ENCODE data around the gene CYP2R1. TPM values are rescaled to one million over a fixed set of nuclear protein-coding genes. Genes with fewer than 3 reads are reported as not detected.

CYP2R1 gene
- total RNA-seq, 1 experiment from 2014 or later: 18.3 TPM

GRCh38 chr11:14873632-14874031 is 18.4 kb downstream of the CYP2R1 start:
- H3K27me3 ChIP-seq (ENCODE audit: insufficient read depth, low read length): no peaks in the 10 kb centered on the region
- H3K4me1 ChIP-seq (ENCODE audit: control insufficient read depth in 1 of 2, insufficient read depth in 2 of 2, low read length in 2 of 2): 0 out of 4 replicates have a peak, but pooled peaks cover 0 to 2% of the 10 kb centered on the region in 2 experiments
- ATAC-seq (no peak), DNase-seq (ENCODE audit: low read depth, low spot score) (no peak)
- H3K79me2 ChIP-seq (ENCODE audit: insufficient read depth, low read length): no peaks in the 10 kb centered on the region
- no peak overlapping the region for H3K9ac ChIP-seq (ENCODE audit: low read length)
- H4K20me1 ChIP-seq (ENCODE audit: insufficient read depth): no peaks in the 10 kb centered on the region
- ChIA-PET POLR2A (no interaction called here), CTCF (no interaction called here), RAD21 (ENCODE audit: low non-redundant PET in 1 of 2, low total read pairs in 2 of 2, uncharacterized antibody in 2 of 2, unreplicated experiment in 2 of 2) (no interaction called here)
- no peaks in the 10 kb centered on the region for H3K9me2 ChIP-seq (ENCODE audit: insufficient read depth)
- TF ChIP-seq ELF1 (IDR thresholded peaks at IDR 0.05; ENCODE audit: borderline replicate concordance, low read depth) (no peak), ZFX (IDR thresholded peaks at IDR 0.05) (no peak), EZH2phosphoT487 (IDR thresholded peaks at IDR 0.05; ENCODE audit: borderline replicate concordance) (no peak), SIN3A (IDR thresholded peaks at IDR 0.05; ENCODE audit: low read depth) (no peak), MAX (IDR thresholded peaks at IDR 0.05) (no peak), JUND (IDR thresholded peaks at IDR 0.05) (no peak), SRF (IDR thresholded peaks at IDR 0.05; ENCODE audit: low read depth) (no peak), CEBPB (IDR thresholded peaks at IDR 0.05; ENCODE audit: low read depth) (no peak)
- TF ChIP-seq, protein P1, sequence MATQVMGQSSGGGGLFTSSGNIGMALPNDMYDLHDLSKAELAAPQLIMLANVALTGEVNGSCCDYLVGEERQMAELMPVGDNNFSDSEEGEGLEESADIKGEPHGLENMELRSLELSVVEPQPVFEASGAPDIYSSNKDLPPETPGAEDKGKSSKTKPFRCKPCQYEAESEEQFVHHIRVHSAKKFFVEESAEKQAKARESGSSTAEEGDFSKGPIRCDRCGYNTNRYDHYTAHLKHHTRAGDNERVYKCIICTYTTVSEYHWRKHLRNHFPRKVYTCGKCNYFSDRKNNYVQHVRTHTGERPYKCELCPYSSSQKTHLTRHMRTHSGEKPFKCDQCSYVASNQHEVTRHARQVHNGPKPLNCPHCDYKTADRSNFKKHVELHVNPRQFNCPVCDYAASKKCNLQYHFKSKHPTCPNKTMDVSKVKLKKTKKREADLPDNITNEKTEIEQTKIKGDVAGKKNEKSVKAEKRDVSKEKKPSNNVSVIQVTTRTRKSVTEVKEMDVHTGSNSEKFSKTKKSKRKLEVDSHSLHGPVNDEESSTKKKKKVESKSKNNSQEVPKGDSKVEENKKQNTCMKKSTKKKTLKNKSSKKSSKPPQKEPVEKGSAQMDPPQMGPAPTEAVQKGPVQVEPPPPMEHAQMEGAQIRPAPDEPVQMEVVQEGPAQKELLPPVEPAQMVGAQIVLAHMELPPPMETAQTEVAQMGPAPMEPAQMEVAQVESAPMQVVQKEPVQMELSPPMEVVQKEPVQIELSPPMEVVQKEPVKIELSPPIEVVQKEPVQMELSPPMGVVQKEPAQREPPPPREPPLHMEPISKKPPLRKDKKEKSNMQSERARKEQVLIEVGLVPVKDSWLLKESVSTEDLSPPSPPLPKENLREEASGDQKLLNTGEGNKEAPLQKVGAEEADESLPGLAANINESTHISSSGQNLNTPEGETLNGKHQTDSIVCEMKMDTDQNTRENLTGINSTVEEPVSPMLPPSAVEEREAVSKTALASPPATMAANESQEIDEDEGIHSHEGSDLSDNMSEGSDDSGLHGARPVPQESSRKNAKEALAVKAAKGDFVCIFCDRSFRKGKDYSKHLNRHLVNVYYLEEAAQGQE (IDR thresholded peaks at IDR 0.05; ENCODE audit: low read depth): no peak
- TF ChIP-seq, protein P2, sequence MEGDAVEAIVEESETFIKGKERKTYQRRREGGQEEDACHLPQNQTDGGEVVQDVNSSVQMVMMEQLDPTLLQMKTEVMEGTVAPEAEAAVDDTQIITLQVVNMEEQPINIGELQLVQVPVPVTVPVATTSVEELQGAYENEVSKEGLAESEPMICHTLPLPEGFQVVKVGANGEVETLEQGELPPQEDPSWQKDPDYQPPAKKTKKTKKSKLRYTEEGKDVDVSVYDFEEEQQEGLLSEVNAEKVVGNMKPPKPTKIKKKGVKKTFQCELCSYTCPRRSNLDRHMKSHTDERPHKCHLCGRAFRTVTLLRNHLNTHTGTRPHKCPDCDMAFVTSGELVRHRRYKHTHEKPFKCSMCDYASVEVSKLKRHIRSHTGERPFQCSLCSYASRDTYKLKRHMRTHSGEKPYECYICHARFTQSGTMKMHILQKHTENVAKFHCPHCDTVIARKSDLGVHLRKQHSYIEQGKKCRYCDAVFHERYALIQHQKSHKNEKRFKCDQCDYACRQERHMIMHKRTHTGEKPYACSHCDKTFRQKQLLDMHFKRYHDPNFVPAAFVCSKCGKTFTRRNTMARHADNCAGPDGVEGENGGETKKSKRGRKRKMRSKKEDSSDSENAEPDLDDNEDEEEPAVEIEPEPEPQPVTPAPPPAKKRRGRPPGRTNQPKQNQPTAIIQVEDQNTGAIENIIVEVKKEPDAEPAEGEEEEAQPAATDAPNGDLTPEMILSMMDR (IDR thresholded peaks at IDR 0.05 in 2 of 3, conservative IDR thresholded peaks at IDR 0.05 in 1 of 3; ENCODE audit: borderline replicate concordance in 1 of 3, insufficient read depth in 1 of 3, low read depth in 2 of 3, low read length in 2 of 3): no peak
- no peak overlapping the region for H3K4me2 ChIP-seq (ENCODE audit: low read length)
- H3K4me3 ChIP-seq (replicated peaks in 1 of 2; ENCODE audit: low read depth in 1 of 2, low read length in 2 of 2): no peak overlapping the region
- BruUV-seq (replicated peaks): no TSS peak
- no peaks in the 10 kb centered on the region for H3K36me3 ChIP-seq (ENCODE audit: control insufficient read depth in 1 of 2, insufficient read depth in 2 of 2, low read length in 2 of 2)
- no peak overlapping the region for H3K27ac ChIP-seq (ENCODE audit: low read depth, low read length)
- H2AFZ ChIP-seq (ENCODE audit: low read depth, low read length, poor library complexity, severe bottlenecking): no peak overlapping the region
- no peaks in the 10 kb centered on the region for H3K9me3 ChIP-seq (ENCODE audit: control insufficient read depth in 1 of 2, insufficient read depth in 1 of 2, low read depth in 1 of 2, low read length in 2 of 2)
- intact Hi-C loops (cut with micrococcal nuclease): no loop called here

Measured in HCT116 (cell line).